ENCODE measurements around the gene FLT3. TPM values are rescaled to one million over a fixed set of nuclear protein-coding genes. Genes with fewer than 3 reads are reported as not detected.
A peak's percentile ranks its signal among the peaks of the same experiment; 100 is the strongest.

FLT3 gene
- polyA plus RNA-seq, 1 of the 3 experiments (the other 2 are of a cell fraction), result not detected

DNA sequence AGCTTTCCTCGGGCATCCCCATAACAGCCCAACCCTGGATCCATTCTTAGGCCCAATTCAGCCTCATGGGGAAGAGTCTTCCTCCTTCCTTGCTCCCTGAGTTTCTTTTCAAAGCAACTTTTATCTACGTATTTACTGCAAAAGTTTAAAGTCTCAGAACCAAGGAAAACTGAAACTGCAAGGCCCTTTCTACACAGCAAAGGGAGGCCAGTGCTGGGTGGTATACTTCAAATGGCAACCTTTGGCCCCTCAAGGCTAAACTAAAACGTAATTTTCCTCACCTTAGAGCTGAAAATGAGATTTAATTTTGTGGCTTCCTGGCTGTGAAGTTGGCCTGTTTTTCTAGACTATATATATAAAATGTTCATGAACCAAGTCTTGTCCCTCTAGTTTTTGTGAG, 136.9 kb downstream of the FLT3 start:
- CTCF ChIA-PET, result interaction anchor here (0.5 to 3.5 kb wide), 3 partner anchors 9 to 624 kb away, joined by 3 to 11 read pairs (median 10); no protein-coding TSS in a partner anchor
- Histone ChIP-seq H3K4me1 (ENCODE audit: control insufficient read depth in 1 of 2, insufficient read depth in 2 of 2, low read depth in 1 of 2, low read length in 1 of 2) (no peaks in the 10 kb centered on the region), H3K9me3 (no peaks in the 10 kb centered on the region), H3K9me2 (no peaks in the 10 kb centered on the region), H3K9ac (no peak overlapping the region), H3K36me3 (replicated peaks in 1 of 2; ENCODE audit: control insufficient read depth in 1 of 2, insufficient read depth in 2 of 2, low read length in 1 of 2) (no peaks in the 10 kb centered on the region), H3K27me3 (ENCODE audit: insufficient read depth) (peaks cover 84% of the 10 kb centered on the region), H3K27ac (ENCODE audit: low read depth in 2 of 2, low read length in 1 of 2) (no peak overlapping the region), H3K79me2 (ENCODE audit: insufficient read depth) (no peaks in the 10 kb centered on the region), H3K4me2 (no peak overlapping the region), H3K4me3 (ENCODE audit: low read depth in 2 of 2, low read length in 1 of 2) (no peak overlapping the region), H3F3A (replicated peaks; ENCODE audit: insufficient read depth) (no peaks in the 10 kb centered on the region), H2AFZ (ENCODE audit: low read depth) (no peak overlapping the region), H4K20me1 (ENCODE audit: insufficient read depth) (no peaks in the 10 kb centered on the region)
- no peak for DNase-seq
- TF ChIP-seq MEF2A (IDR thresholded peaks at IDR 0.05; ENCODE audit: borderline replicate concordance, low read depth) (no peak), POLR2AphosphoS5 (IDR thresholded peaks at IDR 0.05; ENCODE audit: low read depth, low read length) (no peak)
- POLR2A ChIA-PET, result no interaction called here
- 31% methylated on average over 3 of the region's 3 CpGs for WGBS (ENCODE audit: low lambda C conversion rate)

DNA sequence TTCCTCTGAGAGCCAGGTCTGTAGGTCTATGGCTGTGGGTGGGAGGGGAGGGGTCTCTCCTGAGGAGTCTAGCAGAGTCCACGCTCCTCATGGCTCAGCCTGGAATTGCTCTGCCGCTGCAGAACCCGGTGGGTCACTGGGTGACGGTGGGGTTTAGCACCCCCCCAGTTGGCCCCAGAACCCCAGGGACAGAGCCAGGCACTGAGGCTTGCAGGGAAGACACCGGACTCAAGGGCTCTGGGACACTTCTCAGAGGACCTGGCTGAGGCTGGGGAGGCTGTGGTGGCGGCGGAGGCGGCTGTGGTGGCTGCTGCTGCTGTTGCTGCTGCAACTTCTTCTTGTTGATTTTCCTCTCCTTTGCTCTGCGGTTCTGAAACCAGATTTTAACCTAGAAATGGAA, 137.4 kb downstream of the FLT3 start:
- Histone ChIP-seq H3K4me3 (ENCODE audit: low read depth in 2 of 2, low read length in 1 of 2) (no peak overlapping the region), H3K9me3 (no peaks in the 10 kb centered on the region), H3K27ac (ENCODE audit: low read depth in 2 of 2, low read length in 1 of 2) (no peak overlapping the region), H3F3A (replicated peaks; ENCODE audit: insufficient read depth) (no peaks in the 10 kb centered on the region), H3K27me3 (ENCODE audit: insufficient read depth) (peaks cover 82% of the 10 kb centered on the region), H3K36me3 (replicated peaks in 1 of 2; ENCODE audit: control insufficient read depth in 1 of 2, insufficient read depth in 2 of 2, low read length in 1 of 2) (no peaks in the 10 kb centered on the region), H3K9ac (no peak overlapping the region), H3K4me2 (no peak overlapping the region), H4K20me1 (ENCODE audit: insufficient read depth) (no peaks in the 10 kb centered on the region), H2AFZ (ENCODE audit: low read depth) (no peak overlapping the region), H3K9me2 (no peaks in the 10 kb centered on the region), H3K4me1 (ENCODE audit: control insufficient read depth in 1 of 2, insufficient read depth in 2 of 2, low read depth in 1 of 2, low read length in 1 of 2) (no peaks in the 10 kb centered on the region), H3K79me2 (ENCODE audit: insufficient read depth) (no peaks in the 10 kb centered on the region)
- ChIA-PET POLR2A (no interaction called here), CTCF (interaction anchor here (2.2 to 3.5 kb wide), 2 partner anchors 9 to 137 kb away, joined by 10 to 11 read pairs; no protein-coding TSS in a partner anchor)
- no peak for TF ChIP-seq FOXJ3 (CRISPR knock-in tag; IDR thresholded peaks at IDR 0.05)
- no peak for TF ChIP-seq ZBTB33 (IDR thresholded peaks at IDR 0.05; ENCODE audit: borderline replicate concordance, low read depth)
- no peak for TF ChIP-seq RCOR1 (IDR thresholded peaks at IDR 0.05; ENCODE audit: low read length)
- TF ChIP-seq TCF12 (IDR thresholded peaks at IDR 0.05), result no peak
- no peak for TF ChIP-seq RAD21 (IDR thresholded peaks at IDR 0.05; ENCODE audit: low read length)
- no peak for TF ChIP-seq POLR2AphosphoS5 (IDR thresholded peaks at IDR 0.05; ENCODE audit: low read depth, low read length)
- 20% methylated on average over 1 of the region's 9 CpGs for WGBS (ENCODE audit: low lambda C conversion rate)
- no peak for DNase-seq

GRCh38 chr13:27962128-27962841, 138.1 kb downstream of the FLT3 start:
- no peak overlapping the region for H2AFZ ChIP-seq (ENCODE audit: low read depth)
- H3K4me1 ChIP-seq (ENCODE audit: control insufficient read depth in 1 of 2, insufficient read depth in 2 of 2, low read depth in 1 of 2, low read length in 1 of 2), result no peaks in the 10 kb centered on the region
- peaks cover 75% of the 10 kb centered on the region for H3K27me3 ChIP-seq (ENCODE audit: insufficient read depth)
- ChIA-PET CTCF (interaction anchor here (0.6 to 3.5 kb wide), 3 partner anchors 8 to 608 kb away, joined by 3 to 11 read pairs (median 10); no protein-coding TSS in a partner anchor), POLR2A (no interaction called here)
- no peak overlapping the region for H3K27ac ChIP-seq (ENCODE audit: low read depth in 2 of 2, low read length in 1 of 2)
- WGBS (ENCODE audit: low lambda C conversion rate), result 0% methylated on average over 2 of the region's 6 CpGs
- H3K9ac ChIP-seq, result no peak overlapping the region
- no peaks in the 10 kb centered on the region for H4K20me1 ChIP-seq (ENCODE audit: insufficient read depth)
- no peaks in the 10 kb centered on the region for H3K9me3 ChIP-seq
- H3K36me3 ChIP-seq (replicated peaks in 1 of 2; ENCODE audit: control insufficient read depth in 1 of 2, insufficient read depth in 2 of 2, low read length in 1 of 2), result no peaks in the 10 kb centered on the region
- no peaks in the 10 kb centered on the region for H3F3A ChIP-seq (replicated peaks; ENCODE audit: insufficient read depth)
- H3K4me2 ChIP-seq, result no peak overlapping the region
- peak; percentile 15 for DNase-seq
- no peaks in the 10 kb centered on the region for H3K79me2 ChIP-seq (ENCODE audit: insufficient read depth)
- no peaks in the 10 kb centered on the region for H3K9me2 ChIP-seq
- no peak overlapping the region for H3K4me3 ChIP-seq (ENCODE audit: low read depth in 2 of 2, low read length in 1 of 2)
- TF ChIP-seq, protein P1, sequence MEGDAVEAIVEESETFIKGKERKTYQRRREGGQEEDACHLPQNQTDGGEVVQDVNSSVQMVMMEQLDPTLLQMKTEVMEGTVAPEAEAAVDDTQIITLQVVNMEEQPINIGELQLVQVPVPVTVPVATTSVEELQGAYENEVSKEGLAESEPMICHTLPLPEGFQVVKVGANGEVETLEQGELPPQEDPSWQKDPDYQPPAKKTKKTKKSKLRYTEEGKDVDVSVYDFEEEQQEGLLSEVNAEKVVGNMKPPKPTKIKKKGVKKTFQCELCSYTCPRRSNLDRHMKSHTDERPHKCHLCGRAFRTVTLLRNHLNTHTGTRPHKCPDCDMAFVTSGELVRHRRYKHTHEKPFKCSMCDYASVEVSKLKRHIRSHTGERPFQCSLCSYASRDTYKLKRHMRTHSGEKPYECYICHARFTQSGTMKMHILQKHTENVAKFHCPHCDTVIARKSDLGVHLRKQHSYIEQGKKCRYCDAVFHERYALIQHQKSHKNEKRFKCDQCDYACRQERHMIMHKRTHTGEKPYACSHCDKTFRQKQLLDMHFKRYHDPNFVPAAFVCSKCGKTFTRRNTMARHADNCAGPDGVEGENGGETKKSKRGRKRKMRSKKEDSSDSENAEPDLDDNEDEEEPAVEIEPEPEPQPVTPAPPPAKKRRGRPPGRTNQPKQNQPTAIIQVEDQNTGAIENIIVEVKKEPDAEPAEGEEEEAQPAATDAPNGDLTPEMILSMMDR (IDR thresholded peaks at IDR 0.05), result no peak
- TF ChIP-seq YY1 (IDR thresholded peaks at IDR 0.05; ENCODE audit: low read depth), result no peak
- TF ChIP-seq TEAD4 (IDR thresholded peaks at IDR 0.05; ENCODE audit: borderline replicate concordance, insufficient read depth), result no peak
- no peak for TF ChIP-seq RAD21 (IDR thresholded peaks at IDR 0.05; ENCODE audit: low read length)
- no peak for TF ChIP-seq ZBTB33 (IDR thresholded peaks at IDR 0.05; ENCODE audit: borderline replicate concordance, low read depth)
- no peak for TF ChIP-seq MXI1 (IDR thresholded peaks at IDR 0.05; ENCODE audit: low read depth, low read length)
- no peak for TF ChIP-seq MAX (IDR thresholded peaks at IDR 0.05; ENCODE audit: low read depth)
- TF ChIP-seq TAF1 (IDR thresholded peaks at IDR 0.05; ENCODE audit: borderline replicate concordance, low read depth, low read length), result no peak
- TF ChIP-seq JUND (IDR thresholded peaks at IDR 0.05), result no peak
- TF ChIP-seq EP300 (IDR thresholded peaks at IDR 0.05; ENCODE audit: borderline replicate concordance in 1 of 2, low read depth in 1 of 2, low read length in 1 of 2), result no peak
